NCI-H524 (cell line): ENCODE results near the gene GRID2IP.
A peak's percentile ranks its signal among the peaks of the same experiment; 100 is the strongest.

ENCODE experiments used
- DNase-seq, 2 experiments: peaks; one replicate each; lab custom pipeline; 2025; lab: John Stamatoyannopoulos, UW

Gene GRID2IP

GRCh38 chr7:6447581-6448199 is 103.6 kb downstream of the GRID2IP start, which contains the start of gene DAGLB:
Gene DAGLB (minus strand): TSS chr7:6447954. CDS start chr7:6447842, 112 bp downstream.
- peak; percentile 78 to 88 for DNase-seq
